Smooth muscle cell (in vitro differentiated cells): ENCODE data around the gene ATP2B2. TPM values are rescaled to one million over a fixed set of nuclear protein-coding genes. Genes with fewer than 3 reads are reported as not detected.

Source experiments
- DNase-seq: peaks from one replicate; lab custom pipeline; 2025; ENCODE audit not compliant: unreplicated experiment; lab: John Stamatoyannopoulos, UW
- H2AFZ ChIP-seq: fragments of 200-600 bp; sonication (generic); 2 replicates; pipeline ENCODE4 v1.6.0; 2016; ENCODE audit warnings: antibody characterized with exemption, low read depth, mild to moderate bottlenecking
- H3F3A ChIP-seq: fragments of 200-600 bp; sonication (generic); 2 replicates; pipeline ENCODE4 v1.6.0; 2017; ENCODE audit warnings: antibody characterized with exemption, low read depth
- H3K27ac ChIP-seq: fragments of 200-600 bp; sonication (generic); 2 replicates; pipeline ENCODE4 v1.5.1; 2016; ENCODE audit warnings: low read depth, mild to moderate bottlenecking
- H3K27me3 ChIP-seq: fragments of 200-600 bp; sonication (generic); 2 replicates; pipeline ENCODE4 v1.6.1; 2016; ENCODE audit warnings: low read depth, mild to moderate bottlenecking
- H3K36me3 ChIP-seq: fragments of 200-600 bp; sonication (generic); 2 replicates; pipeline ENCODE4 v1.5.1; 2016; ENCODE audit warnings: low read depth
- H3K4me1 ChIP-seq: fragments of 200-600 bp; sonication (generic); 2 replicates; pipeline ENCODE4 v1.5.1; 2016; ENCODE audit warnings: low read depth
- H3K4me2 ChIP-seq: fragments of 200-600 bp; sonication (generic); 2 replicates; pipeline ENCODE4 v1.6.0; 2016; ENCODE audit warnings: mild to moderate bottlenecking
- H3K4me3 ChIP-seq: fragments of 200-600 bp; sonication (generic); 2 replicates; pipeline ENCODE4 v1.5.1; 2016; ENCODE audit warnings: mild to moderate bottlenecking
- H3K79me2 ChIP-seq: fragments of 200-600 bp; sonication (generic); 2 replicates; pipeline ENCODE4 v1.6.0; 2016; ENCODE audit warnings: low read depth, mild to moderate bottlenecking
- H3K9ac ChIP-seq: fragments of 200-600 bp; sonication (generic); 2 replicates; pipeline ENCODE4 v1.6.0; 2016; ENCODE audit warnings: low read depth
- H3K9me3 ChIP-seq: fragments of 200-600 bp; sonication (generic); replicated peaks from 2 replicates; pipeline ENCODE4 v1.5.1; 2016; ENCODE audit warnings: low read depth
- H4K20me1 ChIP-seq: fragments of 200-600 bp; sonication (generic); 2 replicates; pipeline ENCODE4 v1.6.0; 2016; ENCODE audit warnings: low read depth
- CTCF ChIP-seq: fragments of 200-600 bp; sonication (generic); IDR thresholded peaks from 2 replicates; pipeline ENCODE4 v1.5.1; 2017; ENCODE audit warnings: borderline replicate concordance, mild to moderate bottlenecking, antibody characterized with exemption; ENCODE audit not compliant: insufficient read depth, poor library complexity, severe bottlenecking
- WGBS: methylation state at CpG from one replicate; pipeline ENCODE4 v1.1.7; 2016; ENCODE audit warnings: low lambda C conversion rate; 5-methylcytosine and 5-hydroxymethylcytosine counted together
- polyA plus RNA-seq: library from polyadenylated mRNA; unstranded; fragments of >200 nt; fragmentation: Nextera tagmentation; extraction: Ambion mirVana; gene quantifications from 2 replicates; pipeline ENCODE4 v1.2.1, GENCODE V29; 2016
- total RNA-seq: library from RNA; depleted of rRNA; stranded (reverse); fragments of >200 nt; gene quantifications from 2 replicates; pipeline ENCODE4 v1.2.3, GENCODE V29; 2014

The ATP2B2 gene
- total and polyA plus RNA-seq, 2 experiments from 2014 or later: not detected

DNA sequence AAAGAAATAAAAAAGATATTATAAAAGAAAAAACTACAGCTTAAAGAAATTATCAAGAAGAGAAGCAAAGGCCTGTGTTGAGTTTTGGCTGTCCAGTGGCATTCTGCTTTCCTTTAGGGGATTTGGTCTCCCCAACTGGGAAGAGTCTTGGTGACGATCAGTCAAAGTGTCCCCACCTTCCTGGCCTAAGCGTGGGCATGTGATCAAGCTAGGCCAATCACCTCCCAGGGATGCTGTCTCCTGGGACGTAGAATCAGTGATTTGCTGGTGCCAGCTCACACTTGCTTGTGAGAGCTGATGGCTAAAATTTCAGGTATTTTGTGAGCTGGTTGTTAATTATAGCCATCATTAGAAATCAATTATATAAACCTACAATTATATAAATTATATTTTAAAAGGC is 69.5 kb downstream of the ATP2B2 start:
- Histone ChIP-seq H3K27me3 (no peaks in the 10 kb centered on the region), H3F3A (peaks cover 5% of the 10 kb centered on the region), H3K4me1 (peaks cover 4% of the 10 kb centered on the region), H3K36me3 (no peaks in the 10 kb centered on the region), H3K4me3 (no peak overlapping the region), H3K9ac (no peak overlapping the region), H2AFZ (no peak overlapping the region), H3K9me3 (no peaks in the 10 kb centered on the region), H3K27ac (no peak overlapping the region), H3K79me2 (no peaks in the 10 kb centered on the region), H3K4me2 (no peak overlapping the region), H4K20me1 (no peaks in the 10 kb centered on the region)
- DNase-seq: no peak
- 91% methylated on average over 3 of the region's 3 CpGs for WGBS
- no peak for TF ChIP-seq CTCF

DNA sequence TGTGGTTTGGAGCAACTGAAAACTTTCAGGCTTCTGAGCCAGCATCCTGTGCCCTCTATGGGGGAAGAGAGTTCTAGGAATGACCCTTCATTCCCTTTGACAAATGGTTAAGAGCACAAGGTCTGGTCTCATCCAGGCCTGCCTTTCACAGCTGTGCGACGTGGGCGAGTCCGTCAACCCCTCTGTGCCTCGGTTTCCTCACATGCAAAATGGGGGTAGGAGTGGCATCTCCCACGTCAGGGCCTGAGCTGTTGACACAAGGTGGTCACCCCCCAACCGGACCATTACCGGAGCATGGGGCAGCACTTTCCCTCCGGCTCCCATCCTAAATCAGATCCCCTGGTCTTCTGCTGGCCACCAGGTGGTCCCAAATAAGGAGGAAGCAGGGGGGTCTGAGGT is 70.4 kb downstream of the ATP2B2 start:
- no peak for TF ChIP-seq CTCF

DNA sequence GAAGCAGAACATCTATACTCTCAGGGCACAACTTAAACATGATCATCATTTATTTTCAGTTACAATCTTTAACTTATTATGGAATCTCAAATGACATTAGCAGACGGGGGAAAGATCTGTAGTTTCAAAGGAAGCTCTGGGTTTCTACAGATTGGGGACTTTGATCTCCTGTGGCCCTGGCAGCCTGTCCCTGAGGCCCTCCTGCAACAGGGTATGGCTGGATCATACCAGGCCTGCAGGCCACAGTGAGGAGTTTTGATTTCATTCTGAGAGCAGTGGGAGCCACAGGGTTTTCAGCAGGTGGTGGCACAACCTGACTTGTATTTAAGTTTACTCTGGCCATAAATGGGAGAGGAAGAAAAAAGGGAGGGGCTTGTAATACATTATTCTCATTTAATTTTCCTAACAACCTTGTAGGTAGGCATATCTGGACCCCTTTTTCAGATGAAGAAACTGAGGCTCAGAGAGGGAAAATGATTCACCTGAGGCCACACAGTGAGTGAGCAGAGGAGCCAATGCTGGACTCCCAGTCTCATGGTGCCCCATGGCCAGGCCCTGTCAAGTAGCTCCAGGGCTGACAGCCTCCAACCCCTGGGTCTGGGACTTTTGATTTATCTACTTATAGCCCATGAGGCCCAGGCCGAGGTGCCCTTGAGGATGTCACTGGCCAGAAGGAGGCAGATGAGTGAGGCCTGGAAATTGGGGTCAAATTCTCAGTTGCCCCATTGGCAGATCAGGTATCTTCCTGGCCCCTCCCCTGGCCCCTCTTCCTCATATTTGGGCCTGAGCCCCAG is 71.0 kb downstream of the ATP2B2 start:
- Histone ChIP-seq H3K36me3 (no peaks in the 10 kb centered on the region), H3K9me3 (no peaks in the 10 kb centered on the region), H3K27me3 (peaks cover 8% of the 10 kb centered on the region), H3K9ac (no peak overlapping the region), H3K79me2 (no peaks in the 10 kb centered on the region), H3K4me1 (peaks cover 4% of the 10 kb centered on the region), H3F3A (peaks cover 5% of the 10 kb centered on the region), H3K27ac (no peak overlapping the region), H3K4me3 (no peak overlapping the region), H2AFZ (no peak overlapping the region), H4K20me1 (no peaks in the 10 kb centered on the region), H3K4me2 (no peak overlapping the region)
- DNase-seq: no peak
- TF ChIP-seq CTCF: no peak
- WGBS: 89% methylated on average over 2 of the region's 2 CpGs

More for the DNA sequence above, 70.4 kb downstream of the ATP2B2 start:
- H3K79me2 ChIP-seq: no peaks in the 10 kb centered on the region
- 85% methylated on average over 9 of the region's 9 CpGs for WGBS
- peaks cover 5% of the 10 kb centered on the region for H3F3A ChIP-seq
- H3K36me3 ChIP-seq: no peaks in the 10 kb centered on the region
- peaks cover 4% of the 10 kb centered on the region for H3K4me1 ChIP-seq
- H3K27ac ChIP-seq: no peak overlapping the region
- H3K4me3 ChIP-seq: no peak overlapping the region
- no peak overlapping the region for H3K4me2 ChIP-seq
- H3K9ac ChIP-seq: no peak overlapping the region
- H3K27me3 ChIP-seq: peaks cover 2% of the 10 kb centered on the region
- H4K20me1 ChIP-seq: no peaks in the 10 kb centered on the region
- no peak for DNase-seq
- no peaks in the 10 kb centered on the region for H3K9me3 ChIP-seq
- no peak overlapping the region for H2AFZ ChIP-seq

DNA sequence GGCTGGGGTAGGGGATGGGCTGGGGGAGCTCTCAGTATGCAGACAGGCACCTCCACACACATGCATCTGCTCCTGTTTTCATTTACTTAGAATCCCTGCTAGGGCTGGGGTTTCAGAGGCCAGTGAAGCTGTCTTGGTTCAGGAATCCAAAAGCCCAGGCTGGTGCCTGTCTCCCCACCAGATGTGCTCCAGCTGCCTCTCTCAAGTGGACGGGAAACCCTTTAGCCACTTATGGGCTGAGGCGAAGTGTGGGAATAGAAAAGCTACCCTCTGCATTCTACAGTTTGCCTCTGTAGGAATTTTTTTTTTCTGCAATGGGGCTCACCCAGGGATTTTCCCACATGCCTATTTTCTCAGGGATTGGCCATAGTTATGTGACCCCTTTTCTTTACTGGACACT is 72.5 kb downstream of the ATP2B2 start:
- Histone ChIP-seq H4K20me1 (no peaks in the 10 kb centered on the region), H3K27ac (no peak overlapping the region), H3K27me3 (peaks cover 8% of the 10 kb centered on the region), H3K36me3 (no peaks in the 10 kb centered on the region), H3K4me2 (no peak overlapping the region), H3K4me1 (no peaks in the 10 kb centered on the region), H3K9me3 (no peaks in the 10 kb centered on the region), H3F3A (peaks cover 5% of the 10 kb centered on the region), H3K79me2 (no peaks in the 10 kb centered on the region), H3K4me3 (no peak overlapping the region), H3K9ac (no peak overlapping the region), H2AFZ (no peak overlapping the region)
- no peak for DNase-seq
- WGBS: 79% methylated on average over 2 of the region's 2 CpGs
- no peak for TF ChIP-seq CTCF
